Left ventricle myocardium inferior (tissue), 1 donor: ENCODE results near the gene MAGI1. TPM values are rescaled to one million over a fixed set of nuclear protein-coding genes. Genes with fewer than 3 reads are reported as not detected.

ENCODE experiments used
- DNase-seq: peaks from one replicate; pipeline ENCODE4 v3.0.0-alpha.2; 2020
- H3K27ac ChIP-seq: fragments of 200-600 bp; replicated peaks from 2 replicates; pipeline ENCODE4 v1.8.0; 2021
- H3K27me3 ChIP-seq: fragments of 200-600 bp; 2 replicates; pipeline ENCODE4 v1.8.0; 2021; ENCODE audit warnings: low read depth
- H3K36me3 ChIP-seq: fragments of 200-600 bp; 2 replicates; pipeline ENCODE4 v1.8.0; 2021
- H3K4me1 ChIP-seq: fragments of 200-600 bp; 2 replicates; pipeline ENCODE4 v1.8.0; 2021
- H3K4me3 ChIP-seq: fragments of 200-600 bp; 2 replicates; pipeline ENCODE4 v1.8.0; 2021; ENCODE audit warnings: mild to moderate bottlenecking, moderate library complexity
- H3K9me3 ChIP-seq: fragments of 200-600 bp; replicated peaks from 2 replicates; pipeline ENCODE4 v1.8.0; 2021
- CTCF ChIP-seq: fragments of 200-600 bp; IDR thresholded peaks from 2 replicates; pipeline ENCODE4 v1.8.0; 2021; ENCODE audit warnings: antibody characterized with exemption, mild to moderate bottlenecking, borderline replicate concordance
- intact Hi-C: fragments of 100-400 bp; cut with micrococcal nuclease; formaldehyde crosslinking; loops from one replicate; pipeline ENCODE4 v1.11.0; 2022
- total RNA-seq: library from RNA; stranded (reverse); fragmentation: NEBNext Ultra II Directional; extraction: Animal tissue kit (Norgen Biotek cat#: 25700); gene quantifications from one replicate; pipeline ENCODE4 v1.2.1, GENCODE V29; 2021
- donor health status: DM: no; HTN: yes; CAD: no; lungs with severe emphysema.

Gene MAGI1
- total RNA-seq, 1 donor from 2014 or later, result 36.6 TPM

GRCh38 chr3:65850261-65850660 lies 188.5 kb downstream of the MAGI1 start:
- Histone ChIP-seq H3K4me1 (peaks cover 11% of the 10 kb centered on the region), H3K27me3 (no peaks in the 10 kb centered on the region), H3K27ac (no peak overlapping the region), H3K4me3 (no peak overlapping the region), H3K36me3 (no peaks in the 10 kb centered on the region), H3K9me3 (no peaks in the 10 kb centered on the region)
- no peak for TF ChIP-seq CTCF
- DNase-seq, result no peak
- intact Hi-C loops, result no loop called here

GRCh38 chr3:65848024-65848423 lies 190.7 kb downstream of the MAGI1 start:
- no peaks in the 10 kb centered on the region for H3K9me3 ChIP-seq
- no peaks in the 10 kb centered on the region for H3K36me3 ChIP-seq
- H3K27ac ChIP-seq, result no peak overlapping the region
- no peak for DNase-seq
- H3K4me1 ChIP-seq, result no peaks in the 10 kb centered on the region
- no peak for TF ChIP-seq CTCF
- H3K4me3 ChIP-seq, result no peak overlapping the region
- no peaks in the 10 kb centered on the region for H3K27me3 ChIP-seq
- intact Hi-C loops, result no loop called here

- Histone ChIP-seq H3K36me3 (no peaks in the 10 kb centered on the region), H3K27ac (no peak overlapping the region), H3K4me1 (no peaks in the 10 kb centered on the region), H3K9me3 (no peaks in the 10 kb centered on the region), H3K4me3 (no peak overlapping the region), H3K27me3 (no peaks in the 10 kb centered on the region)
- DNase-seq, result no peak
- intact Hi-C loops, result no loop called here
- no peak for TF ChIP-seq CTCF
These were observed 191.8 kb downstream of the MAGI1 start for GRCh38 chr3:65846936-65847335.

GRCh38 chr3:65844370-65844769 lies 194.3 kb downstream of the MAGI1 start:
- H3K36me3 ChIP-seq, result no peaks in the 10 kb centered on the region
- TF ChIP-seq CTCF, result no peak
- DNase-seq, result no peak
- intact Hi-C loops, result no loop called here
- H3K4me3 ChIP-seq, result no peak overlapping the region
- no peaks in the 10 kb centered on the region for H3K27me3 ChIP-seq
- no peaks in the 10 kb centered on the region for H3K4me1 ChIP-seq
- H3K27ac ChIP-seq, result no peak overlapping the region
- H3K9me3 ChIP-seq, result no peaks in the 10 kb centered on the region

- Histone ChIP-seq H3K9me3 (no peaks in the 10 kb centered on the region), H3K4me1 (no peaks in the 10 kb centered on the region), H3K36me3 (no peaks in the 10 kb centered on the region), H3K4me3 (no peak overlapping the region), H3K27me3 (no peaks in the 10 kb centered on the region), H3K27ac (no peak overlapping the region)
- no peak for DNase-seq
- intact Hi-C loops, result no loop called here
- no peak for TF ChIP-seq CTCF
These were observed 195.0 kb downstream of the MAGI1 start for GRCh38 chr3:65843732-65844131.

GRCh38 chr3:65837604-65838003 lies 201.1 kb downstream of the MAGI1 start:
- intact Hi-C loops, result no loop called here
- no peak overlapping the region for H3K4me3 ChIP-seq
- H3K36me3 ChIP-seq, result no peaks in the 10 kb centered on the region
- no peaks in the 10 kb centered on the region for H3K9me3 ChIP-seq
- H3K4me1 ChIP-seq, result peaks cover 24% of the 10 kb centered on the region
- no peak overlapping the region for H3K27ac ChIP-seq
- DNase-seq, result no peak
- TF ChIP-seq CTCF, result no peak
- H3K27me3 ChIP-seq, result no peaks in the 10 kb centered on the region
